Measurements from ENCODE around the gene RHOH.

The RHOH gene

DNA sequence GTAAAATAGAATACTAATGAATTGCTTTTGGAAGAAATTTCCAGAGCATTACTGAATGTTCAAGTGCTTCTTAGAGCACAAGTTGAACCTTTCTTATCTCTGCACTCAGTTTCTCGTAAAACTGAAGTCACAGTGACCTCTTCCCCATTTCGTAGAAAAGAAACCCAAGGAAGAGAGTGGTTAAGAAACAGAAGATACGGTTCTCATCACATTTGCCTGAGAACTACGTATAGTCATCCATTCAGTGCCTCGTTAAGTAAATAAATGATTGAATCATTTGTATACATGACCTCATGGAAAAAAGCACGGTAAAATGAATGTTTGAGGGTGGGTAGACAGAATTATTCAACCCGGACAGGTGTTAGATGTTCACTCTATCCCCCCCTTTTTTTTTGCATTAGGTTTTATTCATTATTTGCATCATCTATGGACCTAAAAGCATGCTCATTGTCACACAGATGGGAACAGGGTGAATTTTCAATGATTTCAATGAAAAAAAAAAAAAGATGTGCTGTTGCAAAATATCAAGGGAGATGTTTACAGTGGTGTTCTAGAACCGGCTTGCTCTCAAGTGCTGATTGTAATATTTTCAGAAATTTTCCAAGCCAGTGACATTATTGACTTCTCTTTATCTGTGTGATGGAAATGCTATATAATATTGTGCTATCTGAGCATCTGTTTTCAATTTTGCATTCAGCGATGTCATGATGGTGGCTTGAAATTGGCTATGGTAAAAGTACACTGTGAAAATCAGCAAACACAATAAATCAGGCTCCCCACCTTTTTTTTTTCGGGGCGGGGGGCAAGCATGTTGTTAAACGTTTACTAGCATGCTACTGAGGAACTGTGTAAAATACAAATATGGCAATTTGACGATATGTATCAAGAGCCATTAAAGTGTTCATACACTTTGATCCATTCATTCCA is 4.3 kb downstream of the RHOH start:
- H3K27ac ChIP-seq (ENCODE audit: low read depth, low read length) = peak overlapping the region; percentile 100
- H3K36me3 ChIP-seq (ENCODE audit: control insufficient read depth, low read length) = peaks cover 91% of the 10 kb centered on the region
- H3F3A ChIP-seq (ENCODE audit: control insufficient read depth, insufficient read depth) = peaks cover 63% of the 10 kb centered on the region
- H3K9me2 ChIP-seq (replicated peaks; ENCODE audit: control insufficient read depth, low read length) = no peaks in the 10 kb centered on the region
- H3K4me1 ChIP-seq (ENCODE audit: control insufficient read depth, low read length) = peaks cover 48% of the 10 kb centered on the region
- H3K9me3 ChIP-seq (ENCODE audit: control insufficient read depth, insufficient read depth, low read length) = no peaks in the 10 kb centered on the region
- TF ChIP-seq, protein P1, sequence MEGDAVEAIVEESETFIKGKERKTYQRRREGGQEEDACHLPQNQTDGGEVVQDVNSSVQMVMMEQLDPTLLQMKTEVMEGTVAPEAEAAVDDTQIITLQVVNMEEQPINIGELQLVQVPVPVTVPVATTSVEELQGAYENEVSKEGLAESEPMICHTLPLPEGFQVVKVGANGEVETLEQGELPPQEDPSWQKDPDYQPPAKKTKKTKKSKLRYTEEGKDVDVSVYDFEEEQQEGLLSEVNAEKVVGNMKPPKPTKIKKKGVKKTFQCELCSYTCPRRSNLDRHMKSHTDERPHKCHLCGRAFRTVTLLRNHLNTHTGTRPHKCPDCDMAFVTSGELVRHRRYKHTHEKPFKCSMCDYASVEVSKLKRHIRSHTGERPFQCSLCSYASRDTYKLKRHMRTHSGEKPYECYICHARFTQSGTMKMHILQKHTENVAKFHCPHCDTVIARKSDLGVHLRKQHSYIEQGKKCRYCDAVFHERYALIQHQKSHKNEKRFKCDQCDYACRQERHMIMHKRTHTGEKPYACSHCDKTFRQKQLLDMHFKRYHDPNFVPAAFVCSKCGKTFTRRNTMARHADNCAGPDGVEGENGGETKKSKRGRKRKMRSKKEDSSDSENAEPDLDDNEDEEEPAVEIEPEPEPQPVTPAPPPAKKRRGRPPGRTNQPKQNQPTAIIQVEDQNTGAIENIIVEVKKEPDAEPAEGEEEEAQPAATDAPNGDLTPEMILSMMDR (IDR thresholded peaks at IDR 0.05; ENCODE audit: low read depth, low read length, poor library complexity, severe bottlenecking) = no peak
- no peak for TF ChIP-seq EZH2phosphoT487 (IDR thresholded peaks at IDR 0.05; ENCODE audit: borderline replicate concordance, low read length)
- H3K4me3 ChIP-seq (ENCODE audit: low read length) = peak overlapping the region; percentile 90
- H3K27me3 ChIP-seq (ENCODE audit: control insufficient read depth, low read length) = no peaks in the 10 kb centered on the region
- H3K4me2 ChIP-seq (ENCODE audit: low read length) = peak overlapping the region; percentile 99
- H4K20me1 ChIP-seq (ENCODE audit: control insufficient read depth, insufficient read depth, low read depth, low read length) = peaks cover 23% of the 10 kb centered on the region
- peaks cover 100% of the 10 kb centered on the region for H3K79me2 ChIP-seq (ENCODE audit: control insufficient read depth, low read length)

DNA sequence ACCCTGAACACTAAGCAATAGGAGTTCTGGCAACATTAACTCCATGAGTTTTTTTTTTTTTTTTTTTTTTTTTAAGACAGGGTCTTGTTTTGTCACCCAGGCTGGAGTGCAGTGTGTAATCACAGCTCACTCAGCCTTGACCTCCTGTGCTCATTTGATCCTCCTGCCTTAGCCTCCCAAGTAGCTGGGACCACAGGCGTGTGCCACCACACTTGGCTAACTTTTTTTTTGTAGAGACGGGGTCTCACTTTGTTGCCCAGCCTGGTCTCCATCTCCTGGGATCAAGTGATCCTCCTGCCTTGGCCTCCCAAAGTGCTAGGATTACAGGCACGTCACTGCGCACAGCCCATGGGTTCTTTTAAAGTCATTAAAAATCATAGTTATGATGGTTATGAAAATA is 5.1 kb downstream of the RHOH start:
- H3F3A ChIP-seq (ENCODE audit: control insufficient read depth, insufficient read depth) = peaks cover 61% of the 10 kb centered on the region
- peak overlapping the region; percentile 99 for H3K4me2 ChIP-seq (ENCODE audit: low read length)
- no peaks in the 10 kb centered on the region for H3K9me2 ChIP-seq (replicated peaks; ENCODE audit: control insufficient read depth, low read length)
- peak overlapping the region; percentile 90 for H3K4me3 ChIP-seq (ENCODE audit: low read length)
- H3K27ac ChIP-seq (ENCODE audit: low read depth, low read length) = peak overlapping the region; percentile 100
- no peaks in the 10 kb centered on the region for H3K9me3 ChIP-seq (ENCODE audit: control insufficient read depth, insufficient read depth, low read length)
- peaks cover 51% of the 10 kb centered on the region for H3K4me1 ChIP-seq (ENCODE audit: control insufficient read depth, low read length)
- peaks cover 24% of the 10 kb centered on the region for H4K20me1 ChIP-seq (ENCODE audit: control insufficient read depth, insufficient read depth, low read depth, low read length)
- TF ChIP-seq EZH2phosphoT487 (IDR thresholded peaks at IDR 0.05; ENCODE audit: borderline replicate concordance, low read length) = no peak
- TF ChIP-seq, protein P1 (IDR thresholded peaks at IDR 0.05; ENCODE audit: low read depth, low read length, poor library complexity, severe bottlenecking) = no peak
- peaks cover 96% of the 10 kb centered on the region for H3K36me3 ChIP-seq (ENCODE audit: control insufficient read depth, low read length)
- no peaks in the 10 kb centered on the region for H3K27me3 ChIP-seq (ENCODE audit: control insufficient read depth, low read length)
- peaks cover 100% of the 10 kb centered on the region for H3K79me2 ChIP-seq (ENCODE audit: control insufficient read depth, low read length)

DNA sequence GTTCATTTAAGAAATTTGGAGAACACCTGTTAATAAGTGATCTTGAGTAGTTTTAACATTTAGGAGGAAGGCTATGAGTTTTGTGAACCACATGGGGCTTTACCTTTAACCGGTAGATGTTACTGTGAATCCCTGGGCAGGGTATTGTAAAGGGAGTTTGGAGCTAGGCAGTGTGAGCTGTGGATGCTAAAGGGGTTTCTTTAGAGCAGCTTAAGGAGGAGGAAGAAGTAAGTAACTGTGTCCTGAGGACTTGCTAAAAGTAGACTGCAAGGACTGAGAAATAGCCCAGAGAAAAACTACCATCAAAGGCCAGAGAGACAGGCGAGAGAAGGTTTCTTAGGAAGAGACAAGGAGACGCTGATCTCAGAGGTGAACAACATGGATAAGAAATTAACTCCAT is 5.6 kb downstream of the RHOH start:
- Histone ChIP-seq H3K27ac (ENCODE audit: low read depth, low read length) (peak overlapping the region; percentile 100), H3K9me2 (replicated peaks; ENCODE audit: control insufficient read depth, low read length) (no peaks in the 10 kb centered on the region), H3K27me3 (ENCODE audit: control insufficient read depth, low read length) (no peaks in the 10 kb centered on the region), H3F3A (ENCODE audit: control insufficient read depth, insufficient read depth) (peaks cover 59% of the 10 kb centered on the region), H3K79me2 (ENCODE audit: control insufficient read depth, low read length) (peaks cover 100% of the 10 kb centered on the region), H3K4me2 (ENCODE audit: low read length) (peak overlapping the region; percentile 99), H3K9me3 (ENCODE audit: control insufficient read depth, insufficient read depth, low read length) (no peaks in the 10 kb centered on the region), H3K36me3 (ENCODE audit: control insufficient read depth, low read length) (peaks cover 96% of the 10 kb centered on the region), H4K20me1 (ENCODE audit: control insufficient read depth, insufficient read depth, low read depth, low read length) (peaks cover 28% of the 10 kb centered on the region), H3K4me1 (ENCODE audit: control insufficient read depth, low read length) (peaks cover 57% of the 10 kb centered on the region), H3K4me3 (ENCODE audit: low read length) (peak overlapping the region; percentile 90)
- no peak for TF ChIP-seq EZH2phosphoT487 (IDR thresholded peaks at IDR 0.05; ENCODE audit: borderline replicate concordance, low read length)
- TF ChIP-seq, protein P1 (IDR thresholded peaks at IDR 0.05; ENCODE audit: low read depth, low read length, poor library complexity, severe bottlenecking) = no peak

Measured in DOHH2 (cell line).